GM19467 (cell line): ENCODE results near the gene REXO4.

Experiments used
- ATAC-seq: cut with Tn5 transposase; IDR thresholded peaks from one replicate; pipeline ENCODE4 v1.9.1; 2021; ENCODE audit warnings: mild to moderate bottlenecking, moderate library complexity; ENCODE audit not compliant: unreplicated experiment

Gene REXO4

DNA sequence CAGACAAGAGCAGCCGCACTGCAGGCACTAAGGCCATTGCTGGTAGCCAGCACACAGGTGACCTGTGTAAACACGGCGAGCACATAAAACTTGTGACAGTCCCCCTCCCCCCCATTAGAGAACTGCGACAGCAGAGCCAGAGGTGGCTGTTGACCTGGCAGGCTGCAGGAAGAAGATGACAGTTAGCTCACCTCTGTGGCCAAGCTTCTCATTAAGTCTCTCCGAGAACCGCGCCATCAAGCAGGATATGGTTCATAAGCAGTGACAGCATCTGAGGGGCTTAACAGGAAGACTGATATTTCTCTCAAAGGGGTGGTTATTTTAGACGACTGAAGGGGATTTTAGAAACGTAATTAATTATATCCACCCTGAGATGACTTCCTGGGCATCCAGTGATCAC, 47.1 kb downstream of the REXO4 start:
- ATAC-seq, result no peak

DNA sequence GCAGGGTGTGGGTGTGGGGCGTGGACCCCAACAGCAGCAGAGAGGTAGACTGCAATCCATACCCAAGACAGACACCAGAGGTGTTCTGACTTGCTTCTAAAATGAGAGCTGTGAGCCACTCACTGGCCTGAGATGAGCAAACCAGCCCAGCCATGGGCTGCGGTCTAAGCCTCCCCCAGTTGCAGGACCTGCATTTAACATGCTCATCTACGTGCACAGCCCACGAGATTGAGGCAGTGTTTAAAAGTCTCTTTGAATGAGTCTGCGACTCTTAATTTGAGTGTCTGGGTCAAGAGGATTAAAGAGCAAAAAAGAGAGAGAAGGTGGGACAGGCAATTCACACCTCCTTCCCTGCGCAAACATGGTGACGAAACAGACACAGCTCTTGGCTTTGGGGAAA, 47.9 kb downstream of the REXO4 start:
- no peak for ATAC-seq

GRCh38 chr9:133369422-133369821, 48.4 kb downstream of the REXO4 start:
- no peak for ATAC-seq

- ATAC-seq, result no peak
These were observed 49.4 kb downstream of the REXO4 start for GRCh38 chr9:133368249-133368881.

DNA sequence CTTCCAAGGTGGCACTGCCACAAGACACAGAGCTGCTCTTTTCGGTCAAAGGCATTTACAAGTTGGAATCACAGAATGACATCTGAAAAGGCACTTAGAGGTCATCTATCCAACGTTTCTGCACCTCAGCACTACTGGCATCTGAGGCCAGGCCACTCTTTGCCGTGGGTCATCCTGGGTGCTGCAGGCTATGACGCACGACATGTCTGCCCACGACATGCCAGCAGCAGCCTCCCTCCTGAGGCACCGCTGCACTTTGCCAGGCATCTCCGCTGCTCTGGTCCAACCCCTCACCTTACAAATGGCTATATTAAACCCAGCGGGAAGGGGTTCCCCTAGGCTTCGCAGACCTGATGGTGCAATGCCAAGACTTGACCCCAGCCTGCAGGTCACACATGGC, 50.0 kb downstream of the REXO4 start:
- no peak for ATAC-seq

DNA sequence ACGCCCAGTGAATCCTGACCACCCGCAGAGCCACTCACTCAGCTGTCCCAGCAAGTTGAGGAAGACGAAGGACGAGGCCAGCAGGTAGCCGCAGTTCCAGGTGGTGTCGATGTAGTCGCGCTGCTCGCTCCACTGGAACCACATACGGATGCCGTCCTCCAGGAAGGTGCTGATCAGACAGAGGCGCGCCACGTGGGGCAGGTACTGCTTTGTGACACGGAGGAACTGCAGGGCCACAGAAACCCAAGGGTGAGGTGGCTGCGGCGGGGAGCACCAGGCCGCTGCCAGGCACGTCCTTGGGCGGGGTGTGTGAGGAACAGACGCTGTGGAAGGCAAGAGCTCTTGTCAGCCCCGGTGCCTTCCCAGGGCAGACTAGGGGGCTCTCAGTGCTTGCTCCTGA, 50.6 kb downstream of the REXO4 start:
- ATAC-seq, result no peak

DNA sequence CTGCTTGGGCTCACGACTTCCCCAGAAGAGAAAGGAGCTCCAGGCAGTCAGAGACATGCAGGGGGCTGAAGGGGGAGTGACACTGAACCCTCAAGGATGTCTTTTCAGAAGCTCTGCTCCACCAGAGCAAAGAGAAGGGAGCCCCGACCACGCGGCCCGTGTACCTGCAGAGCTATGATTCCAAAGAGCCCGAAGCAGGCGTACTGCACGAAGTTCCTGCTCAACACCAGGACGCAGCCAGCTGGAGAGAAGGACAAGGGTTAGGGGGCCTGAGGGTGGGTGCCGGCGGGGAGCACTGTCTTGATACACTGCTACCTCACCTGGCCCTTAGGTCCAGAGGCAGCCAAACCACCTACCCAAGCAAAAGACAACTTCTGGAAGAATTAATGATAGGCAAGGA, 51.4 kb downstream of the REXO4 start:
- no peak for ATAC-seq

DNA sequence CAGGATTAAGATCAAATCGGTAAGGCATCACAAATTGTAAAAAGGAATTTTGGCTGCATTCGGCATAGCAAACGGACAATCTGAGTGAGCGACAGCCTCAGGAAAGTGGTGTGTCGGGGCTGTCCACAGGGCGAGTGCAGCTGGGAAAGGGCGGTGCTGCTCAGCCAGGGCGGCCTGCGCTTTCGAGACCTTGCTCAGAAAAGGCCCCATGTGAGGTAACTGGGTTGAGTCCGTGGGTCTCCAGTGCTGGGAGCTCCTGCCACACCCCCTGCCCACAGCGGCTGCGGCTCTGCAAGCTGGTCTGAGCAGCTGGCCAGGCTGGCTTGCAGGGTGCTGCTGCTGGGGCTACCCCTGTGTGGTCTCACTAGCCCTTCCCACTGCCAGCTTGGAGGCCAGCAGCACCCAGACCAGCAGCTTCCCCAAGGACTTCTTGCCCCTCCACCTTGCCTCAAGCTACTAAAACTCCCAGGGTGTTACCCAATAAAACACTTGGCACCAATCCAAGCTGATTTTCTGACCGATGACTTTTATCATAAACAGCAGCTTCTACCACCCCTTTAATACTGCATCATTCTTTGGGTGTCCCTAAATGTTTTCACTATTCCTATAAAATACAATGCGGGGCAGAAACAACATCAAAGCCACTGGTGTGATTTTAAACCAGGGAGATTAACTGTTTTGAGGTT, 55.3 kb downstream of the REXO4 start:
- ATAC-seq, result no peak

GRCh38 chr9:133361507-133362092, 56.2 kb downstream of the REXO4 start:
- ATAC-seq, result no peak

GRCh38 chr9:133360400-133361393, 57.1 kb downstream of the REXO4 start:
- no peak for ATAC-seq

DNA sequence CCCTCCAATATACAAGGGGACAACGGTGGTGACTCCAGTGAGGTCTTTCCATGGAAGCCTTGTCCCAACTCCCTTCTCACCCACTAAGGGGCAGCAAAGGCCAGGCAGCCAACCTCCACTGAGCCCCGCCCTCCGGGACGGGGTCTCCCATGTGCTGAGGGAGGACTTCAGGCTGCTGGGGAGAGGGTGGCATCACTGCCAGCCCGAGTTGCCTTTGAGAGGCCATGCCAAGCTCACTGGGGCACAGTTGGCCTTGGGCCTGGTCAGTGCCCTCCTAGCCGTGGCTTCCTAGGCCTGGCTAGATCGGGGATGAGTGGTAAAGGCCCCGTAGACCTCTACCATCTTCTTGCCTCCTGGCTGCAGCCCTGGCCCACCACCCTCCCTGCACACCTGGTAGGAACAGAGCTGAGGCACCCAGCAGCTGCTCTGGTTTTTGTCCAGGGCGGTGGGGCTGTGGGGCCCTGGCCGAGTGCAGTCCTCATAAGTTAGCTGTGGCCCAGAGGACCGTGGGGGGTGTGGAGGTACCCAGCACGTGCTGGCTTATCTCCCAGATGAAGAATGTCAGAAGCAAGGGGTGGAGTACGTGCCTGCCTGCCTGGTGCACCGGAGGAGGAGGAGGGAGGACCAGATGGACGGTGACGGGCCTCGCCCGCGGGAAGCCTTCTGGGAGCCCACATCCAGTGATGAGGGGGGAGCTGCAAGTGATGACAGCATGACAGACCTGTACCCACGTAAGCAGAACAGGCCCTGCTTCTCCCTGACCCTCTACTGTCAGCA, 58.2 kb downstream of the REXO4 start:
- ATAC-seq, result no peak

DNA sequence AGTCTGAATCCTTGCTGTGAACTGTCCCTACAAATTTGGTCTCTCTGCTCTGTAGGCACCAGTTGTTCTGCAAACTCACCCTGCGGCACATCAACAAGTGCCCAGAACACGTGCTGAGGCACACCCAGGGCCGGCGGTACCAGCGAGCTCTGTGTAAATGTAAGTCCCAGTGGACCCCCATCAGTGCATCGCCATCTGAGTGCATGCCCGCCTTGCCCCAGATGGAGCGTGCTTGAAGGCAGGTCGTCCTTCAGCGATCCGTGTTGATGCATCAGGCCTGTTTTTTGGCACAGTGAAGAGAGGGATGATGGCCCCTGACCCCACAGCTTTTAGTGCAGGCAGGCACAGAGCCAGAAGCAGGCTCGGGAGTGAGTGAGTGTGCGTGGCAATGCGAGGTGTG, 60.2 kb downstream of the REXO4 start:
- no peak for ATAC-seq

DNA sequence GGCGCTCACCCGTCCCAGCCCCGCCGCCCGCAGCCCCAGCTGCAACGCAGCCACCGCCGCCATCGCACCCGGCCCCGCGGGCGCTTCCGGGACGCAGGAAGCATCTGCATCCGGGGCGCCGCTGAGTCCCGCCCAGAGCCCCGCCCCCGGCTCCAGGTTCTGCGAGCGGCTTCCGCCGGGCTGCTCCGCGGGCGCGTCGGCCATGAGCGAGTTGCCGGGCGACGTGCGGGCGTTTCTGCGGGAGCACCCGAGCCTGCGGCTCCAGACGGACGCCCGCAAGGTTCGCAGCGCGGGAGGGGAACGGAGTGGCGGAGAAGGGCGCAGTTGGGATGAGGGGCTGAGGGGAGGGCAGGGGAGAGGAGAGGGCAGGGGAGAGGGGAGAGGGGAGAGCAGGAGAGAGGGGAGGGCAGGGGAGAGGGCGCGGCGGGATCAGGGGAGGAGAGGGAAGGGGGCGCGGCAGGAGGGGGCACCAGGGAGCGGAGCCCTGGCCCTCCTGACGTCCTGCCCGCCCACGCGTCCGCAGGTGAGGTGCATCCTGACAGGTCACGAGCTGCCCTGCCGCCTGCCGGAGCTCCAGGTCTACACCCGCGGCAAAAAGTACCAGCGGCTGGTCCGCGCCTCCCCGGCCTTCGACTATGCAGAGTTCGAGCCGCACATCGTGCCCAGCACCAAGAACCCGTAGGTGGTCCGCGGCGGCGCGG, 61.3 kb downstream of the REXO4 start, which contains the start of the genes SURF1 and SURF2:
SURF1 (minus strand) TSS at position 97 of the 701 bp plus-strand sequence; CDS start at position 63, 34 bp downstream.
SURF2 (plus strand) TSS at position 160 of the 701 bp plus-strand sequence; CDS start at position 203, 43 bp downstream.
- ATAC-seq, result peak; percentile 43
